ENCODE results near the gene PXK.

DNA sequence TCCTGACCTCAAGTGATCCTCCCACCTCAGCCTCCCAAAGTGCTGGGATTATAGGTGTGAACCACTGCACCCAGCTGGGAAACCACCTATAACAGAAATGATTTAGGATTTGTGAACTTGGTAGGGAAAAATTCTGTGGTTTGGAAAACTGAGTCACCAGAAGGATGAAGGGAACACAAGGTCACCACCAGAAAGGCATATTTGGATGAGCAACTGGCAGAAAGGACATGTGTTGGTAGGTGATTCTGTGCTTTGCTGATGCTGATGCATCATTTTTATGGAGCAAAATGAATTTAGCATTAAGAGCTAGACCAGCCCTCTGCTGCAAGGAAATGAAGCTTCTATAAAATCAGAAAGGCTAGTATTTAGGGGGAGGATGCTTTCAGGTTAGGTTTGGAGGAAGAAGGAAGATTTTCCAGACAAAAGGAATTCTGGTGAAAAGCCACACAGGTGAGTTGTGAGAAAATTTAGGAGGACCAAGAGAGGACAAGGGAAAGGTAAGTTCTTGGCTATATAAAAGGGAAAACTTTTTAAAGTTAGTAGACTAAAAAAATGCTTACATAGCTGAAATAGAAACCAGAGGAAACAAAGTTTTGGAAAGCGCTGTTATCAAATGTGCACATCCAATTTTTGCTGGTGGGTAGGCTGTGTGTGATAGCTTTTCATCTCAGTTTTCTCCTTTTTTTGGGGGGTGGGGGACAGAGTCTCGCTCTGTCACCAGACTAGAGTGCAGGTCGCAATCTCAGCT, 3.6 kb downstream of the PXK start:
- TF ChIP-seq, protein P1, sequence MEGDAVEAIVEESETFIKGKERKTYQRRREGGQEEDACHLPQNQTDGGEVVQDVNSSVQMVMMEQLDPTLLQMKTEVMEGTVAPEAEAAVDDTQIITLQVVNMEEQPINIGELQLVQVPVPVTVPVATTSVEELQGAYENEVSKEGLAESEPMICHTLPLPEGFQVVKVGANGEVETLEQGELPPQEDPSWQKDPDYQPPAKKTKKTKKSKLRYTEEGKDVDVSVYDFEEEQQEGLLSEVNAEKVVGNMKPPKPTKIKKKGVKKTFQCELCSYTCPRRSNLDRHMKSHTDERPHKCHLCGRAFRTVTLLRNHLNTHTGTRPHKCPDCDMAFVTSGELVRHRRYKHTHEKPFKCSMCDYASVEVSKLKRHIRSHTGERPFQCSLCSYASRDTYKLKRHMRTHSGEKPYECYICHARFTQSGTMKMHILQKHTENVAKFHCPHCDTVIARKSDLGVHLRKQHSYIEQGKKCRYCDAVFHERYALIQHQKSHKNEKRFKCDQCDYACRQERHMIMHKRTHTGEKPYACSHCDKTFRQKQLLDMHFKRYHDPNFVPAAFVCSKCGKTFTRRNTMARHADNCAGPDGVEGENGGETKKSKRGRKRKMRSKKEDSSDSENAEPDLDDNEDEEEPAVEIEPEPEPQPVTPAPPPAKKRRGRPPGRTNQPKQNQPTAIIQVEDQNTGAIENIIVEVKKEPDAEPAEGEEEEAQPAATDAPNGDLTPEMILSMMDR (IDR thresholded peaks at IDR 0.05; ENCODE audit: low read depth, low read length, missing input control) = no peak
- no peak for TF ChIP-seq YY1 (IDR thresholded peaks at IDR 0.05)
- no peak for TF ChIP-seq HNF4A (conservative IDR thresholded peaks at IDR 0.05)
- no peak for TF ChIP-seq TAF1 (conservative IDR thresholded peaks at IDR 0.05)
- TF ChIP-seq RAD21 (IDR thresholded peaks at IDR 0.05) = no peak
- no peak for TF ChIP-seq JUND (IDR thresholded peaks at IDR 0.05)
- TF ChIP-seq, protein P2, sequence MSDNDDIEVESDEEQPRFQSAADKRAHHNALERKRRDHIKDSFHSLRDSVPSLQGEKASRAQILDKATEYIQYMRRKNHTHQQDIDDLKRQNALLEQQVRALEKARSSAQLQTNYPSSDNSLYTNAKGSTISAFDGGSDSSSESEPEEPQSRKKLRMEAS (IDR thresholded peaks at IDR 0.05) = no peak
